Ascending aorta (tissue), 2 donors: ENCODE data around the gene CDCA5. TPM values are rescaled to one million over a fixed set of nuclear protein-coding genes. Genes with fewer than 3 reads are reported as not detected.
A peak's percentile ranks its signal among the peaks of the same experiment; 100 is the strongest.

Experiments used
- DNase-seq, 2 donors: peaks; one replicate each; pipeline ENCODE4 v3.0.0-alpha.2; 2019; ENCODE audit warnings: low spot score in 2 of 2
- H3K27ac ChIP-seq, 2 donors: fragments of 200-600 bp; sonication (generic); one replicate each; pipeline ENCODE4 v1.5.1; 2016 to 2017; ENCODE audit warnings: mild to moderate bottlenecking in 1 of 2
- H3K27me3 ChIP-seq: fragments of 200-600 bp; sonication (generic); one replicate; pipeline ENCODE4 v1.5.1; 2017
- H3K36me3 ChIP-seq, 2 donors: fragments of 200-600 bp; sonication (generic); one replicate each; pipeline ENCODE4 v1.5.1; 2016
- H3K4me1 ChIP-seq, 2 donors: fragments of 200-600 bp; sonication (generic); one replicate each; pipeline ENCODE4 v1.5.1; 2016 to 2017; ENCODE audit warnings: mild to moderate bottlenecking in 1 of 2
- H3K4me3 ChIP-seq, 2 donors: fragments of 200-600 bp; sonication (generic); one replicate each; pipeline ENCODE4 v1.5.1; 2016 to 2017; ENCODE audit warnings: mild to moderate bottlenecking in 1 of 2
- H3K9me3 ChIP-seq, 2 donors: fragments of 200-600 bp; sonication (generic); one replicate each; pipeline ENCODE4 v1.5.1; 2016
- intact Hi-C: fragments of 100-400 bp; cut with DNase I; formaldehyde crosslinking; loops from one replicate; pipeline ENCODE4 v1.15.1; 2023
- total RNA-seq: library from RNA; depleted of rRNA; stranded (reverse); fragments of >200 nt; gene quantifications from one replicate; pipeline ENCODE4 v1.1.0, GENCODE V29; 2016
- TF ChIP-seq, protein P1 (sequence below), 3 experiments: fragments of 200-600 bp in 2 of 3; fragments of 450-650 bp in 1 of 3; sonication (generic) in 2 of 3; IDR thresholded peaks; one replicate each; pipeline ENCODE4 v1.5.1; 2016 to 2019; ENCODE audit warnings: antibody characterized with exemption in 3 of 3, mild to moderate bottlenecking in 1 of 3, moderate library complexity in 1 of 3

Gene CDCA5
- total RNA-seq, 1 donor from 2014 or later: not detected

DNA sequence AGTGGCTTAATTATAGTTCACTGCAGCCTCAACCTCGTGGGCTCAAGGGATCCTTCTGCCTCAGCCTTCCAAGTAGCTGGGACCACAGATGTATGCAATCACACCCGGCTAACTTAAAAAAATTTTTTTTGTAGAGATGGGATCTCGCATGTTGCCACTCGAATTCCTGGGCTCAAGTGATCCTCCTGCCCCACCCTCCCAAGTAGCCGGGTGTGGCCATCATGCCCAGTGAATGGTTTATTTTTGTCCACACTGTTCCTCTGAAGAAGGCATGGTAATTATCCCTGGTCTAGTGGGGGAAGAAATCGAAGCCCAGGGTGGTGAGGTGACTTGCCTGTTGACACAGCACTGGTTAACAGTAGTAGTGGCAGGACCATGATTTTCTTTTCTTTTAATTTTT is 40.9 kb downstream of the CDCA5 start:
- Histone ChIP-seq H3K9me3 (no peaks in the 10 kb centered on the region), H3K4me1 (peaks cover 4 to 18% of the 10 kb centered on the region in 2 donors), H3K27ac (no peak overlapping the region), H3K27me3 (no peaks in the 10 kb centered on the region), H3K36me3 (peaks cover 8 to 28% of the 10 kb centered on the region in 2 donors), H3K4me3 (no peak overlapping the region)
- DNase-seq: no peak
- TF ChIP-seq, protein P1, sequence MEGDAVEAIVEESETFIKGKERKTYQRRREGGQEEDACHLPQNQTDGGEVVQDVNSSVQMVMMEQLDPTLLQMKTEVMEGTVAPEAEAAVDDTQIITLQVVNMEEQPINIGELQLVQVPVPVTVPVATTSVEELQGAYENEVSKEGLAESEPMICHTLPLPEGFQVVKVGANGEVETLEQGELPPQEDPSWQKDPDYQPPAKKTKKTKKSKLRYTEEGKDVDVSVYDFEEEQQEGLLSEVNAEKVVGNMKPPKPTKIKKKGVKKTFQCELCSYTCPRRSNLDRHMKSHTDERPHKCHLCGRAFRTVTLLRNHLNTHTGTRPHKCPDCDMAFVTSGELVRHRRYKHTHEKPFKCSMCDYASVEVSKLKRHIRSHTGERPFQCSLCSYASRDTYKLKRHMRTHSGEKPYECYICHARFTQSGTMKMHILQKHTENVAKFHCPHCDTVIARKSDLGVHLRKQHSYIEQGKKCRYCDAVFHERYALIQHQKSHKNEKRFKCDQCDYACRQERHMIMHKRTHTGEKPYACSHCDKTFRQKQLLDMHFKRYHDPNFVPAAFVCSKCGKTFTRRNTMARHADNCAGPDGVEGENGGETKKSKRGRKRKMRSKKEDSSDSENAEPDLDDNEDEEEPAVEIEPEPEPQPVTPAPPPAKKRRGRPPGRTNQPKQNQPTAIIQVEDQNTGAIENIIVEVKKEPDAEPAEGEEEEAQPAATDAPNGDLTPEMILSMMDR (IDR thresholded peaks at IDR 0.05): no peak
- intact Hi-C loops: loop anchor here (5.0 to 10.0 kb wide), 2 partner anchors 39 to 622 kb away; partner anchors contain the start of genes CDCA5, RELA and ZFPL1

- peak within 1 kb of the TSS; percentile 82 to 95 for H3K4me3 ChIP-seq
- peaks cover 13 to 36% of the 10 kb centered on the region in 2 donors for H3K36me3 ChIP-seq
- peak; percentile 62 to 94 for DNase-seq
- H3K27me3 ChIP-seq: no peaks in the 10 kb centered on the region
- peak within 1 kb of the TSS; percentile 89 for H3K27ac ChIP-seq
- TF ChIP-seq, protein P1 (IDR thresholded peaks at IDR 0.05): no peak
- intact Hi-C loops: loop anchor here (1.0 to 10.0 kb wide), 4 partner anchors 13 to 624 kb away; partner anchors contain the start of genes ARL2, CDCA5, RELA and ZFPL1
- H3K9me3 ChIP-seq: no peaks in the 10 kb centered on the region
- peaks cover 4 to 6% of the 10 kb centered on the region in 2 donors for H3K4me1 ChIP-seq
Measured at GRCh38 chr11:65040847-65041622, 42.8 kb downstream of the CDCA5 start, which contains the start of gene SAC3D1. SAC3D1 (plus strand) TSS chr11:65041210; CDS start chr11:65041293, 83 bp downstream.

GRCh38 chr11:65040520-65040846 is 43.4 kb downstream of the CDCA5 start:
- peaks cover 4 to 6% of the 10 kb centered on the region in 2 donors for H3K4me1 ChIP-seq
- no peaks in the 10 kb centered on the region for H3K27me3 ChIP-seq
- peaks cover 18 to 42% of the 10 kb centered on the region in 2 donors for H3K36me3 ChIP-seq
- TF ChIP-seq, protein P1 (IDR thresholded peaks at IDR 0.05): no peak
- DNase-seq: no peak
- no peaks in the 10 kb centered on the region for H3K9me3 ChIP-seq
- peak overlapping the region; percentile 89 for H3K27ac ChIP-seq
- H3K4me3 ChIP-seq: peak overlapping the region; percentile 82 to 95
- intact Hi-C loops: loop anchor here (5.0 to 10.0 kb wide), 2 partner anchors 42 to 624 kb away; partner anchors contain the start of genes CDCA5, RELA and ZFPL1

DNA sequence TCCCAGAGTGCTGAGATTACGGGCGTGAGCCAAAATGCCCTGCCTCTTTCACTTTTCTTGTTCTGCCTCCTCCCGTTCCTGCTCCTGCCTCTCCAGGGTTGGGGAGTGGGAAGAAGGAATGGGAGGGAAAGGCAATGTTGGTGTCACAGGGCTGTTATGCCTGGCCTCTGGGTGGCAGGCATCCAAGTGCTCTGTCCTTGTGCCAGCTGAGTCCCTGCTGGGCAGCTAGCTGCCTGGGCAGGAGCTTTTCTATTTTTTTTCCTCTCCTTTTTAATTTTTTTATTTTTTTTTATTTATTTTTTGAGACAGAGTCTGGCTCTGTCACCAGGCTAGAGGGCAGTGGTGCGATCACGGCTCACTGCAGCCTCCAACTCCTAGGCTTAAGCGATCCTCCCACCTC is 46.9 kb downstream of the CDCA5 start:
- peaks cover 53 to 65% of the 10 kb centered on the region in 2 donors for H3K36me3 ChIP-seq
- TF ChIP-seq, protein P1 (IDR thresholded peaks at IDR 0.05): no peak
- DNase-seq: no peak

GRCh38 chr11:65035579-65035978 is 48.3 kb downstream of the CDCA5 start:
- no peak overlapping the region for H3K27ac ChIP-seq
- intact Hi-C loops: no loop called here
- no peaks in the 10 kb centered on the region for H3K27me3 ChIP-seq
- H3K4me3 ChIP-seq: no peak overlapping the region
- DNase-seq: no peak
- no peaks in the 10 kb centered on the region for H3K4me1 ChIP-seq
- H3K36me3 ChIP-seq: peaks cover 57 to 78% of the 10 kb centered on the region in 2 donors
- no peaks in the 10 kb centered on the region for H3K9me3 ChIP-seq
- TF ChIP-seq, protein P1 (IDR thresholded peaks at IDR 0.05): no peak

More for the DNA sequence above, 46.9 kb downstream of the CDCA5 start:
- Histone ChIP-seq H3K27me3 (no peaks in the 10 kb centered on the region), H3K27ac (no peak overlapping the region), H3K4me1 (peaks cover 3% of the 10 kb centered on the region in 2 donors), H3K4me3 (no peak overlapping the region), H3K9me3 (no peaks in the 10 kb centered on the region)
- intact Hi-C loops: no loop called here
